GM20000 (cell line): Measurements from ENCODE around the gene PIAS1.
A peak's percentile ranks its signal among the peaks of the same experiment; 100 is the strongest.

Experiments used
- DNase-seq: peaks from one replicate; pipeline ENCODE4 v3.0.0; 2012; ENCODE audit warnings: low spot score
- CTCF ChIP-seq: IDR thresholded peaks from 2 replicates; pipeline ENCODE4 v1.5.1; 2012; ENCODE audit warnings: mild to moderate bottlenecking, control low read depth; ENCODE audit errors: extremely low read depth, missing control alignments

PIAS1 gene

GRCh38 chr15:68051109-68051508 is 3.0 kb upstream of the PIAS1 start:
- no peak for DNase-seq
- no peak for TF ChIP-seq CTCF

- no peak for TF ChIP-seq CTCF
- no peak for DNase-seq
Observed at GRCh38 chr15:68051907-68052306, 2.2 kb upstream of the PIAS1 start.

GRCh38 chr15:68052431-68052830 is 1.7 kb upstream of the PIAS1 start:
- DNase-seq: no peak
- TF ChIP-seq CTCF: no peak

DNA sequence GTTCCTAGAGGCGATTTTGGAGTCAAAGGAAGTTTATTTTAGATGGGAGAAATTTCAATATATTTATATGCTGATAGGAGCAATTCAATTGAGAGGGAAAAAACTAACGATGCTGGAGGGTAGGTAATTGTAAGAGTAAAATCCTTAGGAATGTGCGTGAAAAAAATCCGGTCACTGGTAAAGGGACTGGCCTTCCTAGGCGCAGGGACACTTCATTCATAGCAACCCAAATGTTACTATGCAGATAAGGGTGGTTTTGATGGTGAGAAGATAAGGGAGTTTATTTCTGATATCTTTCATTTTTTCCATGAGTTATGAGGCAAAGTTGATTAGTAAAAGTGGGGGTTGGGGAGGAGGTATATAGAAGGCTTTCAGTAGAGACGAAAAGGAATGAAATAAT is 1.1 kb upstream of the PIAS1 start:
- no peak for DNase-seq
- TF ChIP-seq CTCF: no peak

DNA sequence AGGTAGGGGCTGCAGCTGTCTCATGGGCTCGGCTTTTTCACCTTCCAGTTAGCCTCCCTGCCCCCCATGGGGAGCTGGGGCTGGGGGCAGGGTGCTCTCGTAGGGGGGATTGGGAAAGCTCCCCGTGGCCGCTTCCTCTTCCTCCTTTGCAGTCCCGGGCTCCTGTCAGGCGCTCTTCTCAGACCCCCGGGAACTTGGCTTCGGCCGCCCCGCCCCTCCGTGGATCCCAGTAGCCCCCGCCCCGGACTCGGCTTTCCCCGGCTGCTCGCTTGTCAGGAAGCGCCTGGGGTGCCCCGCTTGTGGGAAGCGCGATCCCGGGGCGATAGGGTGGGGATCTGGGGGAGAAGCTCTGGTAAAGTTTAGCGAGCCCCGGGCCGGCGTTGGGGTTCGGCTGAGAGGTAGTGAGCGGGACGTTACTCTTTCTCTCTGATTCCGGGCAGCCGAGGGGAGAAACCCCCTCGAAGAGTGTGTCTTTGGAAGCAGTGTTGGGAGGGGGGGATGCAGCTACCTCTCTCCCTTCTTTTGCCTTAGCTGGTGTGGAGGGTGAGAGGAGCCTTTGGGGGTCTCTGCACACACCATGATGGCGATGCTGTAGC is 611 bp downstream of the PIAS1 start:
- TF ChIP-seq CTCF: no peak
- DNase-seq: peak; percentile 42

GRCh38 chr15:68055224-68055705 is 1.1 kb downstream of the PIAS1 start:
- peak; percentile 71 for DNase-seq

More at GRCh38 chr15:68055224-68055705, 1.1 kb downstream of the PIAS1 start:
- no peak for TF ChIP-seq CTCF
